ENCODE measurements around the gene ABTB2.
A peak's percentile ranks its signal among the peaks of the same experiment; 100 is the strongest.
"Not testable (repeated sequence)": the region's sequence is repeated elsewhere in the genome, so short reads cannot be mapped to it uniquely, and the experiment has no call there.

Gene ABTB2

GRCh38 chr11:34180814-34181165 lies 177.0 kb downstream of the ABTB2 start:
- H3K27ac ChIP-seq (replicated peaks; ENCODE audit: low read length); H2AFZ ChIP-seq (ENCODE audit: low read length): not testable (repeated sequence)

DNA sequence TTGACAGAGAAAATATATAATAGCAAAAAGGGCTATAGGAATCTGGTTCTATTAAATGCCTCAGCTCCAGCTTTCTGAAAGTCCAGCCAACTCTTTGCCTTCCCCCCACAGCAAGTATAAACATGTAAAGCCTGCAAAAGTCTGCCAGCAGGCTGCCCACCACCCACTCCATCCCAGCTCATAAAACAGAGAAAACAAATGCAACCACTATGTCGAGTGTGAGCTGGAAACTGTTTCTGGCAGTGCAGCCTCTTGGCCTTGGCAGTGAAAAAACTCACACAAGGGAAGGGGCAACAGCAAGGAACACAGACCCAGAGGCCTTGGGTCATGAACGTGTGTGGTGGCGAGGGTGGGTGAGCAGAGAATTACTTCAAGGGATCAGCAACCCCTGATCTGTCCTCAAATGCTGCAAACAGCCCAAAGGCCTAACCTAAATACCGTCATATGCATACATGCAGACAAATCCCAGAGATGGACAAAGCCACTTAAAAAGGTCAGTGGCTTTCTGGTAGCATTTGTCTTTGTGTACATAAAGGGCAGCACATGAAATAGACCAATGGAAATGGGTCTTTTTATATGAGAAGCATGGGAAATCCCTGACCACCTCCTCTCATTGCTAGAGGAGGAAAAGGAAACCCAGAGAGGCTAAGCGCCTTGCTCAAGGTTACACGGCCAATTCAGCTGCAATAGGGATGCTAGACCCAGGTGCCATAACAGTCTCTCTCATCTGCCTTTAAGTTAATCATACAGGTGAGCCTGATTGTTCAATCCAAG lies 177.6 kb downstream of the ABTB2 start:
- Histone ChIP-seq H3K9me3 (replicated peaks in 1 of 2; ENCODE audit: control insufficient read depth in 2 of 2, insufficient read depth in 1 of 2, low read depth in 1 of 2, low read length in 2 of 2) (no peaks in the 10 kb centered on the region), H2AFZ (ENCODE audit: low read length) (no peak overlapping the region), H2AK5ac (ENCODE audit: low read depth, low read length) (no peak overlapping the region), H3K23ac (ENCODE audit: low read depth, low read length, poor library complexity) (no peak overlapping the region), H3K79me1 (ENCODE audit: low read depth, low read length) (no peaks in the 10 kb centered on the region), H2BK15ac (ENCODE audit: low read length) (no peak overlapping the region), H3K9ac (ENCODE audit: low read depth, low read length, poor library complexity) (no peak overlapping the region), H3K18ac (ENCODE audit: low read length) (no peak overlapping the region), H3K4me3 (ENCODE audit: low read length in 2 of 2) (no peak overlapping the region), H2BK12ac (ENCODE audit: low read length) (no peak overlapping the region), H2BK120ac (ENCODE audit: low read depth, low read length) (no peak overlapping the region), H3K27ac (replicated peaks; ENCODE audit: low read length) (no peak overlapping the region), H4K8ac (ENCODE audit: low read depth, low read length) (no peak overlapping the region), H3K14ac (ENCODE audit: low read length) (no peak overlapping the region), H3K4ac (ENCODE audit: low read length) (no peak overlapping the region), H2BK5ac (ENCODE audit: low read length) (no peak overlapping the region), H3K27me3 (ENCODE audit: control insufficient read depth in 3 of 3, insufficient read depth in 3 of 3, low read depth in 1 of 3, low read length in 3 of 3) (peaks cover 0 to 2% (median 0%) of the 10 kb centered on the region in 3 experiments), H4K91ac (ENCODE audit: low read depth, low read length, poor library complexity) (no peak overlapping the region), H3K4me2 (ENCODE audit: insufficient read depth, low read length, poor library complexity, severe bottlenecking) (no peak overlapping the region), H3K4me1 (ENCODE audit: control insufficient read depth in 2 of 2, insufficient read depth in 1 of 2, low read depth in 1 of 2, low read length in 2 of 2) (peaks cover 1 to 7% of the 10 kb centered on the region in 2 donors), H3K36me3 (replicated peaks in 1 of 2; ENCODE audit: control insufficient read depth in 2 of 2, insufficient read depth in 2 of 2, low read length in 2 of 2) (no peaks in the 10 kb centered on the region)
- WGBS, 2 donors (ENCODE audit: extremely low coverage in 2 of 2, insufficient read length in 2 of 2, insufficient replicate concordance in 1 of 2) = no CpG with 5 or more reads among the region's 6 CpGs
- no peak for DNase-seq (ENCODE audit: low spot score)

More at GRCh38 chr11:34180814-34181165, 177.0 kb downstream of the ABTB2 start:
- not testable (repeated sequence) for H3K14ac ChIP-seq (ENCODE audit: low read length); H3K23ac ChIP-seq (ENCODE audit: low read depth, low read length, poor library complexity); H2BK120ac ChIP-seq (ENCODE audit: low read depth, low read length); H2AK5ac ChIP-seq (ENCODE audit: low read depth, low read length); H3K4me1 ChIP-seq (ENCODE audit: control insufficient read depth in 2 of 2, insufficient read depth in 1 of 2, low read depth in 1 of 2, low read length in 2 of 2); H4K91ac ChIP-seq (ENCODE audit: low read depth, low read length, poor library complexity); H3K18ac ChIP-seq (ENCODE audit: low read length); DNase-seq (ENCODE audit: low spot score); H3K4me3 ChIP-seq (ENCODE audit: low read length in 2 of 2); H2BK5ac ChIP-seq (ENCODE audit: low read length); H2BK15ac ChIP-seq (ENCODE audit: low read length); H3K79me1 ChIP-seq (ENCODE audit: low read depth, low read length); H3K9me3 ChIP-seq (replicated peaks in 1 of 2; ENCODE audit: control insufficient read depth in 2 of 2, insufficient read depth in 1 of 2, low read depth in 1 of 2, low read length in 2 of 2); H3K4ac ChIP-seq (ENCODE audit: low read length); H4K8ac ChIP-seq (ENCODE audit: low read depth, low read length); H2BK12ac ChIP-seq (ENCODE audit: low read length); H3K9ac ChIP-seq (ENCODE audit: low read depth, low read length, poor library complexity); H3K36me3 ChIP-seq (replicated peaks in 1 of 2; ENCODE audit: control insufficient read depth in 2 of 2, insufficient read depth in 2 of 2, low read length in 2 of 2); H3K27me3 ChIP-seq (ENCODE audit: control insufficient read depth in 3 of 3, insufficient read depth in 3 of 3, low read depth in 1 of 3, low read length in 3 of 3); H3K4me2 ChIP-seq (ENCODE audit: insufficient read depth, low read length, poor library complexity, severe bottlenecking)
- no CpG with 5 or more reads among the region's 5 CpGs for WGBS, 2 donors (ENCODE audit: extremely low coverage in 2 of 2, insufficient read length in 2 of 2, insufficient replicate concordance in 1 of 2)

DNA sequence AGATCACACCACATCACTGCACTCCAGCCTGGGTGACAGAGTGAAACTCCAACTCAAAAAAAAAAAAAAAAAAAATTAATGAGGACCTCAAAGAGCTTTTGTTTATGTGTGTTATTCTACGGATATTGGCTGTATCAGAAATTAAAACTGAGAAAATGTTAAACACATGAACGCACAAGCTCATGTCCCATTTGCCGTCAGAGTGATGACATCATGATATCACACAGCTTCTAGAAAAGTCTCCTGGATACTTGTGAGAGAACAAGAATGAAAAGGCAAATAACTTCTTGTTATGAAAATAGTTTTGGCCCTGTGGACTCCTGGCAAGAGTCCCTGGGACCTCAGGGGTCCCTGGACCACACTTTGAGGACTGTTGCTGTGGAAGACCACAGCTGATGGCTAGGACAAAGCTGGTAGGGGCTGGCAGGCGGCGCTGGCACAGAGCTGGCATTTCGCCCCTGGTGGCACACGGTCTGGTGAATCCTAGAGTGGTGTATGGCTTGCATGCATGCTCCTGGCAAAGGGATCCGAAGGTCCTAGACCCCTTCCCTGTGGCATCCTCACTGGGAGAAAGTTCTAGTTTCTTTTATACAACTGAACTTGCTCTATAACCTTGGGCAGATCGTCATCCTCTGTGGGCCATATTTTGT lies 178.7 kb downstream of the ABTB2 start:
- Histone ChIP-seq H3K14ac (ENCODE audit: low read length) (no peak overlapping the region), H4K8ac (ENCODE audit: low read depth, low read length) (no peak overlapping the region), H3K27me3 (ENCODE audit: control insufficient read depth in 3 of 3, insufficient read depth in 3 of 3, low read depth in 1 of 3, low read length in 3 of 3) (peaks cover 0 to 2% (median 0%) of the 10 kb centered on the region in 3 experiments), H2AFZ (ENCODE audit: low read length) (no peak overlapping the region), H3K4me2 (ENCODE audit: insufficient read depth, low read length, poor library complexity, severe bottlenecking) (no peak overlapping the region), H3K4ac (ENCODE audit: low read length) (no peak overlapping the region), H3K18ac (ENCODE audit: low read length) (no peak overlapping the region), H3K9me3 (replicated peaks in 1 of 2; ENCODE audit: control insufficient read depth in 2 of 2, insufficient read depth in 1 of 2, low read depth in 1 of 2, low read length in 2 of 2) (no peaks in the 10 kb centered on the region), H2AK5ac (ENCODE audit: low read depth, low read length) (peak overlapping the region; percentile 59), H3K79me1 (ENCODE audit: low read depth, low read length) (no peaks in the 10 kb centered on the region), H2BK12ac (ENCODE audit: low read length) (no peak overlapping the region), H3K36me3 (replicated peaks in 1 of 2; ENCODE audit: control insufficient read depth in 2 of 2, insufficient read depth in 2 of 2, low read length in 2 of 2) (no peaks in the 10 kb centered on the region), H3K4me3 (ENCODE audit: low read length in 2 of 2) (no peak overlapping the region), H3K27ac (replicated peaks; ENCODE audit: low read length) (no peak overlapping the region), H2BK15ac (ENCODE audit: low read length) (peak overlapping the region; percentile 24), H2BK5ac (ENCODE audit: low read length) (no peak overlapping the region), H3K9ac (ENCODE audit: low read depth, low read length, poor library complexity) (no peak overlapping the region), H3K4me1 (ENCODE audit: control insufficient read depth in 2 of 2, insufficient read depth in 1 of 2, low read depth in 1 of 2, low read length in 2 of 2) (peaks cover 3 to 10% of the 10 kb centered on the region in 2 donors), H2BK120ac (ENCODE audit: low read depth, low read length) (no peak overlapping the region), H4K91ac (ENCODE audit: low read depth, low read length, poor library complexity) (no peak overlapping the region), H3K23ac (ENCODE audit: low read depth, low read length, poor library complexity) (no peak overlapping the region)
- no CpG with 5 or more reads among the region's 9 CpGs for WGBS, 2 donors (ENCODE audit: extremely low coverage in 2 of 2, insufficient read length in 2 of 2, insufficient replicate concordance in 1 of 2)
- DNase-seq (ENCODE audit: low spot score) = no peak

DNA sequence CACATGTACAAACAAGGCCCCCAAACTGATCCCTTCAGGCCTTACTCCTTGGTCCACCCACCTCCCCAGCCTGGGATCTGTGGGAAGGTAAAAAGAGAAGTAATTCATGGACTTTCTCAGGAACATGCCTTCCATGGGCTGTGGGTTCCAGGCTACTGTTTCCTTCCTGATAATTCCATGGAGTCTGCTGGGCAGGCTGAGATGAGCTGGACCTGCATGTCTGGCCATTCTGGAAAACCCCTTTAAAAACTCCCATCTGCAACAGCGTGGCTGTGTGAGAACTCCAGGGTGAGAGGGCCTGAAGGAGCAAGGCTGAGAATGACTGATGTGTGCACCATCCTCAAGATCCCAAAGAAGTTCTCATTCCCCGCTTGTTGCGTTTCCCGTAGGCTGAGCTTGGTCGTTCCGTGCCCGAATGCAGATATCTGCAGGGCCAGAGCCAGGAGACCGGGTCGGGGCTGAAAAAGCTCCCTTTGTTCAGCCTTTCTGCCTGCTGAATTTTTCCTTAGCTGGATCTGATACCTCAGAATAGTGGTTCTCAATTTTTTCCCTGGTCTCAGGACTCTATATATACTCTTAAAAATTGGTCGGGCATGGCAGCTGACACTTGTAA lies 179.5 kb downstream of the ABTB2 start:
- peak overlapping the region; percentile 15 for H2AK5ac ChIP-seq (ENCODE audit: low read depth, low read length)
- no peak overlapping the region for H3K4ac ChIP-seq (ENCODE audit: low read length)
- no peak overlapping the region for H2BK12ac ChIP-seq (ENCODE audit: low read length)
- H4K91ac ChIP-seq (ENCODE audit: low read depth, low read length, poor library complexity) = no peak overlapping the region
- H3K27ac ChIP-seq (replicated peaks; ENCODE audit: low read length) = no peak overlapping the region
- H3K4me2 ChIP-seq (ENCODE audit: insufficient read depth, low read length, poor library complexity, severe bottlenecking) = no peak overlapping the region
- peaks cover 0 to 2% (median 0%) of the 10 kb centered on the region in 3 experiments for H3K27me3 ChIP-seq (ENCODE audit: control insufficient read depth in 3 of 3, insufficient read depth in 3 of 3, low read depth in 1 of 3, low read length in 3 of 3)
- H2BK5ac ChIP-seq (ENCODE audit: low read length) = no peak overlapping the region
- no peak overlapping the region for H2BK120ac ChIP-seq (ENCODE audit: low read depth, low read length)
- no peak overlapping the region for H2AFZ ChIP-seq (ENCODE audit: low read length)
- no peak overlapping the region for H4K8ac ChIP-seq (ENCODE audit: low read depth, low read length)
- H3K9ac ChIP-seq (ENCODE audit: low read depth, low read length, poor library complexity) = no peak overlapping the region
- no CpG with 5 or more reads among the region's 10 CpGs for WGBS, 2 donors (ENCODE audit: extremely low coverage in 2 of 2, insufficient read length in 2 of 2, insufficient replicate concordance in 1 of 2)
- H3K18ac ChIP-seq (ENCODE audit: low read length) = no peak overlapping the region
- DNase-seq (ENCODE audit: low spot score) = no peak
- H3K14ac ChIP-seq (ENCODE audit: low read length) = no peak overlapping the region
- peaks cover 3 to 10% of the 10 kb centered on the region in 2 donors for H3K4me1 ChIP-seq (ENCODE audit: control insufficient read depth in 2 of 2, insufficient read depth in 1 of 2, low read depth in 1 of 2, low read length in 2 of 2)
- H3K79me1 ChIP-seq (ENCODE audit: low read depth, low read length) = no peaks in the 10 kb centered on the region
- H3K9me3 ChIP-seq (replicated peaks in 1 of 2; ENCODE audit: control insufficient read depth in 2 of 2, insufficient read depth in 1 of 2, low read depth in 1 of 2, low read length in 2 of 2) = no peaks in the 10 kb centered on the region
- no peaks in the 10 kb centered on the region for H3K36me3 ChIP-seq (replicated peaks in 1 of 2; ENCODE audit: control insufficient read depth in 2 of 2, insufficient read depth in 2 of 2, low read length in 2 of 2)
- no peak overlapping the region for H3K23ac ChIP-seq (ENCODE audit: low read depth, low read length, poor library complexity)
- H3K4me3 ChIP-seq (ENCODE audit: low read length in 2 of 2) = no peak overlapping the region
- no peak overlapping the region for H2BK15ac ChIP-seq (ENCODE audit: low read length)
